SH-SY5Y (cell line): ENCODE data around the gene DLG2.

Experiments
- GATA2 ChIP-seq: IDR thresholded peaks from 2 replicates; pipeline ENCODE4 v1.6.1; 2011; ENCODE audit warnings: mild to moderate bottlenecking, low read depth, low read length
- GATA3 ChIP-seq: IDR thresholded peaks from 2 replicates; pipeline ENCODE4 v1.6.1; 2011; ENCODE audit warnings: low read depth, mild to moderate bottlenecking, low read length, moderate library complexity

GRCh38 chr11:84091212-84091986 lies 1535.7 kb downstream of the DLG2 start:
- TF ChIP-seq GATA2 (no peak), GATA3 (no peak)
